Muscle of leg (tissue), 11 donors: ENCODE measurements around the gene SMIM13. TPM values are rescaled to one million over a fixed set of nuclear protein-coding genes. Genes with fewer than 3 reads are reported as not detected.

Experiments
- DNase-seq: peaks from one replicate; pipeline ENCODE4 v3.0.0; 2013
- H3K27ac ChIP-seq: one replicate; pipeline ENCODE4 v1.5.1; 2013; ENCODE audit warnings: mild to moderate bottlenecking, low read length, control low read depth
- H3K27me3 ChIP-seq: one replicate; pipeline ENCODE4 v1.6.1; 2013; ENCODE audit warnings: low read length; ENCODE audit not compliant: control insufficient read depth, insufficient read depth
- H3K36me3 ChIP-seq: one replicate; pipeline ENCODE4 v1.6.1; 2013; ENCODE audit warnings: low read length; ENCODE audit not compliant: control insufficient read depth, insufficient read depth
- H3K4me1 ChIP-seq: one replicate; pipeline ENCODE4 v1.6.1; 2013; ENCODE audit warnings: low read length; ENCODE audit not compliant: control insufficient read depth, insufficient read depth
- H3K4me3 ChIP-seq: one replicate; pipeline ENCODE4 v1.5.1; 2013; ENCODE audit warnings: low read length, control low read depth
- H3K9me3 ChIP-seq: replicated peaks from 2 replicates; pipeline ENCODE4 v1.6.1; 2013; ENCODE audit warnings: low read depth, low read length; ENCODE audit not compliant: control insufficient read depth
- WGBS: methylation state at CpG from one replicate; pipeline ENCODE4 v1.1.5; 2013; ENCODE audit warnings: missing lambda C conversion rate; ENCODE audit not compliant: insufficient coverage; 5-methylcytosine and 5-hydroxymethylcytosine counted together
- polyA plus RNA-seq, 8 donors: library from polyadenylated mRNA; unstranded; fragments of 120-200 nt; gene quantifications; one replicate each; pipeline versions ENCODE4 v1.2.1 to v1.2.3, GENCODE V29; 2013; ENCODE audit warnings: inconsistent platforms in 1 of 8, low replicate concordance in 1 of 8; ENCODE audit not compliant: insufficient read length in 8 of 8, insufficient read depth in 1 of 8
- total RNA-seq: library from RNA; stranded (reverse); fragments of 120-200 nt; gene quantifications from one replicate; pipeline ENCODE4 v1.2.4, GENCODE V29; 2013

SMIM13 gene
- total and polyA plus RNA-seq, 9 donors, result 6.6 to 13.5 (median 9.3) TPM

GRCh38 chr6:11132194-11132888 is 38.7 kb downstream of the SMIM13 start:
- Histone ChIP-seq H3K4me3 (no peak overlapping the region), H3K27me3 (no peaks in the 10 kb centered on the region), H3K9me3 (no peaks in the 10 kb centered on the region), H3K4me1 (no peaks in the 10 kb centered on the region), H3K27ac (no peak overlapping the region), H3K36me3 (peaks cover 6% of the 10 kb centered on the region)
- no peak for DNase-seq
- 80% methylated on average over 1 of the region's 6 CpGs for WGBS

GRCh38 chr6:11133281-11133680 is 39.6 kb downstream of the SMIM13 start:
- H3K27me3 ChIP-seq, result no peaks in the 10 kb centered on the region
- no peak overlapping the region for H3K27ac ChIP-seq
- no peak for DNase-seq
- H3K4me1 ChIP-seq, result no peaks in the 10 kb centered on the region
- H3K4me3 ChIP-seq, result no peak overlapping the region
- no peaks in the 10 kb centered on the region for H3K9me3 ChIP-seq
- peaks cover 6% of the 10 kb centered on the region for H3K36me3 ChIP-seq
- no CpG with 5 or more reads among the region's 5 CpGs for WGBS

GRCh38 chr6:11136809-11137208 is 43.2 kb downstream of the SMIM13 start:
- no peaks in the 10 kb centered on the region for H3K27me3 ChIP-seq
- H3K36me3 ChIP-seq, result peaks cover 6% of the 10 kb centered on the region
- no peak for DNase-seq
- H3K27ac ChIP-seq, result no peak overlapping the region
- H3K4me1 ChIP-seq, result no peaks in the 10 kb centered on the region
- no peak overlapping the region for H3K4me3 ChIP-seq
- H3K9me3 ChIP-seq, result no peaks in the 10 kb centered on the region

- peaks cover 6% of the 10 kb centered on the region for H3K36me3 ChIP-seq
- H3K27me3 ChIP-seq, result no peaks in the 10 kb centered on the region
- no peaks in the 10 kb centered on the region for H3K4me1 ChIP-seq
- H3K27ac ChIP-seq, result no peak overlapping the region
- no peak for DNase-seq
- no peak overlapping the region for H3K4me3 ChIP-seq
- 84% methylated on average over 2 of the region's 3 CpGs for WGBS
- no peaks in the 10 kb centered on the region for H3K9me3 ChIP-seq
Observed at GRCh38 chr6:11139051-11139960, 45.7 kb downstream of the SMIM13 start.

GRCh38 chr6:11140056-11140455 is 46.4 kb downstream of the SMIM13 start:
- Histone ChIP-seq H3K27ac (no peak overlapping the region), H3K9me3 (no peaks in the 10 kb centered on the region), H3K4me3 (no peak overlapping the region), H3K27me3 (no peaks in the 10 kb centered on the region), H3K36me3 (peaks cover 4% of the 10 kb centered on the region), H3K4me1 (no peaks in the 10 kb centered on the region)
- WGBS, result 75% methylated on average over 3 of the region's 3 CpGs
- DNase-seq, result no peak

GRCh38 chr6:11141295-11141694 is 47.7 kb downstream of the SMIM13 start:
- no peaks in the 10 kb centered on the region for H3K36me3 ChIP-seq
- no peak for DNase-seq
- no peaks in the 10 kb centered on the region for H3K9me3 ChIP-seq
- no peak overlapping the region for H3K27ac ChIP-seq
- no peak overlapping the region for H3K4me3 ChIP-seq
- H3K27me3 ChIP-seq, result no peaks in the 10 kb centered on the region
- H3K4me1 ChIP-seq, result no peaks in the 10 kb centered on the region
- no CpG with 5 or more reads among the region's 3 CpGs for WGBS

GRCh38 chr6:11142296-11143027 is 48.8 kb downstream of the SMIM13 start:
- no peak for DNase-seq
- no peak overlapping the region for H3K4me3 ChIP-seq
- H3K36me3 ChIP-seq, result no peaks in the 10 kb centered on the region
- H3K9me3 ChIP-seq, result no peaks in the 10 kb centered on the region
- no peaks in the 10 kb centered on the region for H3K4me1 ChIP-seq
- H3K27ac ChIP-seq, result no peak overlapping the region
- WGBS, result 93% methylated on average over 2 of the region's 8 CpGs
- H3K27me3 ChIP-seq, result no peaks in the 10 kb centered on the region

GRCh38 chr6:11143394-11144371 is 50.0 kb downstream of the SMIM13 start:
- Histone ChIP-seq H3K4me3 (no peak overlapping the region), H3K27me3 (no peaks in the 10 kb centered on the region), H3K36me3 (no peaks in the 10 kb centered on the region), H3K27ac (no peak overlapping the region), H3K9me3 (no peaks in the 10 kb centered on the region), H3K4me1 (no peaks in the 10 kb centered on the region)
- peak; percentile 22 for DNase-seq
- 81% methylated on average over 8 of the region's 10 CpGs for WGBS

GRCh38 chr6:11144393-11144851 is 50.8 kb downstream of the SMIM13 start:
- Histone ChIP-seq H3K4me3 (no peak overlapping the region), H3K4me1 (no peaks in the 10 kb centered on the region), H3K9me3 (no peaks in the 10 kb centered on the region), H3K27ac (no peak overlapping the region), H3K36me3 (no peaks in the 10 kb centered on the region), H3K27me3 (no peaks in the 10 kb centered on the region)
- DNase-seq, result peak; percentile 80
- WGBS, result 0% methylated on average over 3 of the region's 6 CpGs
